Skeletal muscle satellite cell (primary cell): ENCODE data around the gene PC.

Source experiments
- H3K27me3 ChIP-seq: 2 replicates; pipeline ENCODE4 v1.7.0; 2013; ENCODE audit warnings: low read length; ENCODE audit not compliant: control insufficient read depth, insufficient read depth
- H3K36me3 ChIP-seq: 2 replicates; pipeline ENCODE4 v1.7.0; 2013; ENCODE audit warnings: mild to moderate bottlenecking, control low read depth, low read length; ENCODE audit not compliant: insufficient read depth
- H3K4me1 ChIP-seq: 2 replicates; pipeline ENCODE4 v1.7.0; 2013; ENCODE audit warnings: low read length; ENCODE audit not compliant: control insufficient read depth, insufficient read depth
- H3K4me2 ChIP-seq: 2 replicates; pipeline ENCODE4 v1.7.0; 2013; ENCODE audit warnings: mild to moderate bottlenecking, low read length
- H3K4me3 ChIP-seq: 2 replicates; pipeline ENCODE4 v1.7.0; 2013; ENCODE audit warnings: low read length
- H3K9ac ChIP-seq: 2 replicates; pipeline ENCODE4 v1.7.0; 2013; ENCODE audit warnings: mild to moderate bottlenecking, low read depth, low read length, moderate library complexity
- H3K9me3 ChIP-seq: replicated peaks from 2 replicates; pipeline ENCODE4 v1.7.0; 2013; ENCODE audit warnings: mild to moderate bottlenecking, control low read depth, low read length

PC gene

DNA sequence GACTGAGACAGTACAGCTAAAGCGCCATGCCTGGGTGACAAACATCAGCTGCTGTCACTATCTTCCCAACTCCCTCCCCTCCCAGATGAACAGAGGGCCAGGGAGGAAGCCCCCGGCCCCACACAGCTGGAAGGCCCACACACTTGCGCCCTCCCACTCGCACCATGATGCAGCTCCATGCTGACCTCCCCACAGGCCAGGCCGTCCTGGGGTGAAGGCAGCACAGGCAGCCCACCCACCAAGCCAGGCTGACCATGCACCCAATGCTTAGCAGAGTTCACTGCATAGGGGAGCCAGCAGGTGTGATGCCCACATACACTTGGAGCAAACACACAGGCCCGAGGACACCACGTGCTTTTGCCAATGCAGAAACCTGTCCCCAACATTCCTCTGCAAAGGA lies 79.2 kb downstream of the PC start:
- Histone ChIP-seq H3K9me3 (no peaks in the 10 kb centered on the region), H3K4me2 (no peak overlapping the region), H3K9ac (no peak overlapping the region), H3K4me3 (no peak overlapping the region), H3K27me3 (no peaks in the 10 kb centered on the region), H3K4me1 (peaks cover 16% of the 10 kb centered on the region), H3K36me3 (no peaks in the 10 kb centered on the region)

DNA sequence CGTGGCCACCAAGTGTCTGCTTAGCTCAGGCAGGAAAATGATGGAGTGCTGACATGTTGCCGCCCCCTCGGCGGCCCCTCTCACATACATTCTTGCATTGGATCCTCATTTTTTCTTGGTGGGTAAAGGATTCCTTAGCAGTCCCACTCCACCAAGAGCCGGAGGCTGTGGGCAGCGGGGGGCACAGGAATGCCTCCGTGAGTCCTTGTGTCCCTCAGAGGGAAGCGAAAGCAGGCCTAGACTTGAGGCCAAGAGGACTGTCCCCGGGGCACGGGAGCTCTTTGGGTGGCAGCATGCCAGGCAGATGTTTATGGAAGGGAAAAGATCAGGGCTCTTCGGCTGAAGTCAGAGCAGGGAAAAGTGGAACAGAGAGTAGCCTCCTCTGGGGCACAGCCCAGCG lies 79.7 kb downstream of the PC start:
- Histone ChIP-seq H3K36me3 (no peaks in the 10 kb centered on the region), H3K27me3 (no peaks in the 10 kb centered on the region), H3K4me1 (peaks cover 14% of the 10 kb centered on the region), H3K4me3 (no peak overlapping the region), H3K9me3 (no peaks in the 10 kb centered on the region), H3K4me2 (no peak overlapping the region), H3K9ac (no peak overlapping the region)

DNA sequence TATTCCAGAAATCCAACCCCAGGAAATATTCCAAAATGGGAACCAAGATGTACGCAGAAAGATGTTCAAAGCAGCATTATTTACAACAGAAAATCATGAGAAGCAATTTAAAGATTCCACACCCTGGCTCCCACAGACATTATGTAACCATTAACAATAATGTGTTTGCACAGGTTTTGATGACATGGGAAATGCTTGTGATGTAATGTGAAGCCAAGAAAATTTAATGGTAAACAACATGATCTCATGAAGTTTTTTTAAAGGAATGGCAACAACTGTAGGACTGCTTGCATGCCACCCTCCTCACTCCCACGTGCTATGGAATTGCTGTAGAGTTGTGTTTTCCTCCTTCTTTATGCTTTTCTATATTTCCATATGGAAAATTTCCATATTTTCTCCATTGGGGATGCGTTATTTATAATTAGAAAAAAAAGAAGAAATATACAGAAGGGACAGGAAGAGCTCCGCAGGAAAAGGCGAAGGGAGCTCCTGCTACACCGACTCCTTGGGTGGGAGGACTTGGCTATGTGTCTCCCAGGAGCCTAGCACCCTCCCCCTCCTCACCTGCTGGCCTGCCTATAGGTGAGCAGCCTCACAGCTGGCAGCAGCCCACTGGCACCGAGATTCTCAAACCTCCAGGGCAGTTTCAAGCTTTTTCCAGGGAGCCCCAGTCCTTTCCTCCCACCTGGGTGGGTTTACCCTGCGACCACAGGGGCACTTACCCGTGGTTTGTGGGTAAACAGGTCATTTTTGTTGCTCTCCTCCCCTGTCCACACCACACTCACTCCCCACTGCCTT lies 80.4 kb downstream of the PC start:
- H3K9me3 ChIP-seq: no peaks in the 10 kb centered on the region
- no peaks in the 10 kb centered on the region for H3K36me3 ChIP-seq
- no peak overlapping the region for H3K9ac ChIP-seq
- no peak overlapping the region for H3K4me2 ChIP-seq
- peaks cover 7% of the 10 kb centered on the region for H3K4me1 ChIP-seq
- H3K27me3 ChIP-seq: no peaks in the 10 kb centered on the region
- no peak overlapping the region for H3K4me3 ChIP-seq

DNA sequence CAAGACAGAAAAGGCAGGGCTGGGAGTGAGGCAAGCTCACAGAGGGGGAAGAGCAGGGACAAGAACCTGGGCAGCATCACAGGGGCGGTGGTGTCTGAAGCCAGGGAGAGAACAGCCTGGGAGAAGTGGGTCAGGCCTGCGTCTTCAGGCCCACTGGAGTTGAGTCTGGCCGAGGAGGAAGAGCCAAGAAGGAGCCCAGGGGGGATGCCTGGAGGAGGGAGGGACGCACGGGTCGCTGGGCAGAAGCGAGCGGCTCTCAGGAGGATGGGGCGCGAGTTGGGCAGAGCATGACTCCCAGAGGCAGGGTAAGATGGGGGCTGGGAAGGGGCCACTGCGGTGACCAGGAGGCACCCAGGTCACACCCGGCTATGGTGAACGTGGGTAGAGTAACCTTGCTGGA lies 82.8 kb downstream of the PC start:
- Histone ChIP-seq H3K4me1 (no peaks in the 10 kb centered on the region), H3K9me3 (no peaks in the 10 kb centered on the region), H3K4me2 (no peak overlapping the region), H3K36me3 (peaks cover 11% of the 10 kb centered on the region), H3K4me3 (no peak overlapping the region), H3K27me3 (no peaks in the 10 kb centered on the region), H3K9ac (no peak overlapping the region)

DNA sequence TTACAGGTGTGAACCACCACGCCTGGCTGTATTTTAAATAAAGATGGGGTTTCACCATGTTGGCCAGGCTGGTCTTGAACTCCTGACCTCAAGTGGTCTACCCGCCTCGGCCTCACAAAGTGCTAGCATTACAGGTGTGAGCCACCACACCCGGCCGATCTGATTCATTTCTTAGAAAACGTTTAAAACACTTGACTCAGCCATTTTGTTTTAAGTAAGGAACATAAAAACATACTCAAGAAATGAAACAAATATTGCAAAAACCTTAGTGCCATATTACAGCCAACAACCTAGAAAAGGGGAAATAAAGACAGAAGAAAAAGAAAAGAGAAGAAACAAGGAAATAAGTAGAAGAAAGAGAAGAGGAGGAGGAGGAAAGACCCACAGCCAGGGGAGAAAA lies 84.0 kb downstream of the PC start:
- H3K4me2 ChIP-seq: no peak overlapping the region
- H3K36me3 ChIP-seq: peaks cover 11% of the 10 kb centered on the region
- no peaks in the 10 kb centered on the region for H3K9me3 ChIP-seq
- H3K27me3 ChIP-seq: no peaks in the 10 kb centered on the region
- H3K4me3 ChIP-seq: no peak overlapping the region
- no peaks in the 10 kb centered on the region for H3K4me1 ChIP-seq
- H3K9ac ChIP-seq: no peak overlapping the region

DNA sequence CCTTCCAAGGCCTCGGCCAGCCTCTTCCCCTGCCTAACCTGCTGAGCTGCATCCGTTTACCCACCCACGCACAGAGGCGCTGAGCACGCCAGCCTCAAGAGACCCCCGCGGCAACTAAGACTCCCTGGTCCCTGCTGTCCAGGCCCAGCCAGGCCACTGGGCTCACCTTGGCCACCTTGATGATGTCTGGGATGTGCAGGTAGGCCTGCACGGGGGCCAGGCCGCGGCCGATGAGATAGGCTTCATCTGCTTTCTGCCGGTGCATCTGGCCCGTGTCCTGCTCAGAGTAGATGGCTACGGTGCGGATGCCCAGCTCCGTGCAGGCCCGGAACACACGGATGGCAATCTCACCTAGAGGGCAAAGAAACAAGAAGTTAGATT lies 86.7 kb downstream of the PC start:
- Histone ChIP-seq H3K9ac (no peak overlapping the region), H3K27me3 (no peaks in the 10 kb centered on the region), H3K9me3 (no peaks in the 10 kb centered on the region), H3K4me3 (no peak overlapping the region), H3K36me3 (peaks cover 14% of the 10 kb centered on the region), H3K4me2 (no peak overlapping the region), H3K4me1 (peaks cover 5% of the 10 kb centered on the region)

DNA sequence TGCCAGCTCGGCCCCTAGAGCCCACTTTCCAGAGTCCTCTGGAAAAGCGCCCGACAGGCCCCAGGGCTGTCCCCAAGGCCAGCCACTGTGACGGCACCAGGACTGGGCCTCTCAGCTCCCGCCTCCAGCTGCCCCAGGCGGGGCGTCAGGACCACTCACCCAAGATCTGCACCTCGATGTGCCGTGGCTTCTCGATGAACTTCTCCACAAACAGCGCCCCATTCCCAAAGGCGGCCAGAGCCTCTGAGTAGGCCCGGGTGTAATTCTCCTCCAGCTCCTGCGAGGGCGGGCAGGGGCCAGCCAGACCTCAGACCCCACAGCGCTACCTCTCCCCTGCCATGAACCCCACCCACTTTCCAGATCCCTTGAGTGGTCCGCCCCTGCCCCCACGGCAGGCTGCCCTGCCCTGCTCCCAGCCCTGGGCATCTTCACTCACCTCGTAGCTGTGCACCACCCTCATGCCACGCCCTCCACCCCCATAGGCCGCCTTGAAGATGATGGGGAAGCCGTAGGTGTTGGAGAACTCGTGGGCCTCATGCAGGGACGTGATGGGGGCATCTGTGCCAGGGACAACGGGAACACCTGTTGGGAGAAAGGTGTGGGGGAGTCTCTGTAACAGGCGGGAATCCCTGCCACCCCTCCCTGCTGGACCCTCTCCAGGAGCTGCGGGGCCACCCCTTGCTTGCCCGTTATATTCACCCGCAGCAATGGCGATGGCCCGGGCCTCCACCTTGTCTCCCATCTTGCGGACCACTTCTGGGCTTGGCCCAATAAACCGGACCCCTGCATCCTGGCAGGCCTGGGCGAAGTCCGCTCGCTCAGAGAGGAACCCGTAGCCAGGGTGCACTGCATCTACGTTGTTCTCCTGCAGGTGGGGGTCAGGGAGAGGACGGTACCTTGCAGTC lies 87.3 kb downstream of the PC start:
- H3K9me3 ChIP-seq: no peaks in the 10 kb centered on the region
- H3K4me2 ChIP-seq: no peak overlapping the region
- no peaks in the 10 kb centered on the region for H3K27me3 ChIP-seq
- H3K4me3 ChIP-seq: no peak overlapping the region
- H3K9ac ChIP-seq: no peak overlapping the region
- peaks cover 14% of the 10 kb centered on the region for H3K36me3 ChIP-seq
- peaks cover 6% of the 10 kb centered on the region for H3K4me1 ChIP-seq

DNA sequence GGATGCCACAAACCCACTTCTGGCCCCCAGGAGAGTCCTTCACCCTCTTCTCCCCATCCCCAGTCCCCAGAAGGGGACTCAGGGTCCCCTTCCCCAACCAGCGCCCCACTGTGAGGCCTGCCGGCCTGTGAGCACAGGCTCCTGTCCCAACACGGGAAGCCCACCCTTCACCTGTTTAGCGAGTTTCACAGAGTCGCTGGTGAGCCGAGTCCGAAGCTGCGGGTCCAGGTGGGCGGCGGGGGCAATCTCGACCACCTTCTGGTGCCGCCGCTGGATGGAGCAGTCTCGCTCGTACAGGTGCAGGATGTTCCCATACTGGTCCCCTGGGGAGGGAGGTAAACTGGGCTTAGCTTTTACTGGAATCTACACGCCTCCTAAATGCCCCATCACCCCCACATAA lies 88.1 kb downstream of the PC start:
- H3K9ac ChIP-seq: no peak overlapping the region
- no peaks in the 10 kb centered on the region for H3K9me3 ChIP-seq
- H3K4me2 ChIP-seq: no peak overlapping the region
- no peaks in the 10 kb centered on the region for H3K27me3 ChIP-seq
- peaks cover 6% of the 10 kb centered on the region for H3K4me1 ChIP-seq
- peaks cover 14% of the 10 kb centered on the region for H3K36me3 ChIP-seq
- no peak overlapping the region for H3K4me3 ChIP-seq

DNA sequence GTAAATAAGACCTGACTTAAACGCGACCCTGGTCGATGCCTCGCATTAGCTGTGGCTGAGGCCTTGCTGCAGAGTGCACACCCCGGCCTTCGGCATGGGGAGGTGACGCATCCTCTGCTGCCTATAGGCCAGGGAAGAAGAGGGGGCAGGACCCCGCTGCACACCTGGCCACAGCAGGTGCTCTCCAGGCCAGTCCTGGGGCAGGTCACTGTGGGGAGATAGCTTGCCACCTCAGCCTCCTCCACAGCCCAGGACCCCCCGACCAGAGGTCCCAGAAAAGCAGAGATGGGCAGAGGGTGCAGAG lies 88.7 kb downstream of the PC start:
- Histone ChIP-seq H3K27me3 (no peaks in the 10 kb centered on the region), H3K4me3 (no peak overlapping the region), H3K4me1 (peaks cover 6% of the 10 kb centered on the region), H3K36me3 (peaks cover 14% of the 10 kb centered on the region), H3K9me3 (no peaks in the 10 kb centered on the region), H3K9ac (no peak overlapping the region), H3K4me2 (no peak overlapping the region)

DNA sequence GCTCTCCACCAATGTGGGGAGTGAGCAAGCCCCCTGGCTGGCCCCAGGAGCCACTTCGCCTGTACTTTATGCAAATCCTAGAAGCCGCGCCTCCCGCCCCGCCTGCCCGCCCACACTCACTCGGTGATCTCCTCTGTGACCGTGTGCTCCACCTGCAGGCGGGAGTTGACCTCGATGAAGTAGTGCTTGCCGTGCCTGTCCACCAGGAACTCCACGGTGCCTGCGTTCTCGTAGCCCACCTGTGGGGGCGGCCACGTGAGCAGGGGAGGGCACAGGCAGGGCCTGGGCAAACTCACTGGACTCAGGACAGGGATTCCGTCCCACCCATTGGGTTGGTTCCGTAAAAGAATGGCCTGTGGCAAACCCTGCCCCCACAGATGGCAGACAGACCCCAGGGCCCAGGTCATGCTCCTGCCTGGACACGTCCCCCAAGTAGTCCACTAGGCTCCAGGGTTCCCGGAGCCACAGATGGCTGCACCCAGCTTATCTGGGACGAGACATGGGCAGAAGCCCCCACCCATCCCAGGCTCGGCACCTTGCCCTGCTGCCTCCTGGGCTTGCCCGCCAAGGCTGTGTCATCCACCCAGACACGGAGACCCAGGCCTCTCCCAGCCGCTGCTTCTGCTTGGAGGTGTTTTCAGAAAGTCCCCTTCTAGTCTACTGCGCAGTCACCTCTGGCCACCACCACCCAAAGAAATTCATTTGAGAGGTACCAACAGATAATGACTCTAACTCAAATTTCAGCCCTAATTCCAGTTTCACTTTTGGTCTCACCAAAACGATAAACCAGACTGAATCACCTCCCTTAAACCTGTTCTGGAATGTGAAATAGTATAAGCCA lies 89.2 kb downstream of the PC start:
- H3K4me3 ChIP-seq: no peak overlapping the region

DNA sequence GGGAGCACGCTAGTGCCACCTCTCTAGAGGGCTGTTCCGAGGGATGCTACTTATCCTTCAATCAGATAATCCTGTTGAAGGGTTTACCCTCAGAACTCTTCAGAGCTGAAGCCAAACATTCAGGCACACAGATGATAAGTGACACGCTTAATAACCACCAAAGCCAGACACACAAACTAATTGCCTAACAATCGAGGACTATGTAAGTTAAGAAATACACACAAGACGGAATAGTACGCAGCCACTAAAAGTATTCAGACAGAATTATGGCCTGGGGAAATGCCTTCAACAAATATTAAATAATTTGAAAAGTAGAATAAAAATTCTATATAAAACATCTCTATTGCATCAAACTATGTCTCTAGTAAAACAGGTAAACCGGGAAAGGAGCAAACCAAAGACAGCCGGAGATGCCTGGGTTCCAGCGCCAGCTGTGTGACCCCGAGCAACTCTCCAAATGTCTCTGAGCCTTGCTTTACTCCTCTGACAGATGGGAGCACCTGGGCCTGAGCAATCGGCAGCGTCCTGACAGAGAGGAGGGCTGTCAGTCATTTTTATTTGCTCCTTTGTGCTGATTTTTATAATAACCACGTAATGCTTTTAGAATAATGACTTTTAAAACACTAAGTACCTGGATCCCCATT lies 90.0 kb downstream of the PC start:
- Histone ChIP-seq H3K9me3 (no peaks in the 10 kb centered on the region), H3K36me3 (peaks cover 17% of the 10 kb centered on the region), H3K4me2 (no peak overlapping the region), H3K4me3 (no peak overlapping the region), H3K4me1 (peaks cover 6% of the 10 kb centered on the region), H3K9ac (no peak overlapping the region), H3K27me3 (no peaks in the 10 kb centered on the region)

More for the DNA sequence above, 89.2 kb downstream of the PC start:
- Histone ChIP-seq H3K4me2 (no peak overlapping the region), H3K27me3 (no peaks in the 10 kb centered on the region), H3K4me1 (peaks cover 6% of the 10 kb centered on the region), H3K9me3 (no peaks in the 10 kb centered on the region), H3K36me3 (peaks cover 14% of the 10 kb centered on the region), H3K9ac (no peak overlapping the region)
